ENCODE measurements around the gene RNFT2.

RNFT2 gene

GRCh38 chr12:116833474-116833873 is 95.4 kb downstream of the RNFT2 start:
- Mint-ChIP-seq H3K27ac (no peak overlapping the region), H3K9me3 (no peaks in the 10 kb centered on the region), H3K4me3 (no peak overlapping the region), H3K4me1 (peaks cover 5% of the 10 kb centered on the region), H3K27me3 (ENCODE audit: low read depth) (no peaks in the 10 kb centered on the region), H3K36me3 (ENCODE audit: low read depth) (peaks cover 18% of the 10 kb centered on the region)
- no peak for TF ChIP-seq CTCF (IDR thresholded peaks at IDR 0.05; ENCODE audit: unreplicated experiment in 3 of 3)

- Mint-ChIP-seq H3K9me3 (no peaks in the 10 kb centered on the region), H3K4me3 (no peak overlapping the region), H3K36me3 (ENCODE audit: low read depth) (peaks cover 21% of the 10 kb centered on the region), H3K27me3 (ENCODE audit: low read depth) (no peaks in the 10 kb centered on the region), H3K4me1 (peaks cover 5% of the 10 kb centered on the region), H3K27ac (no peak overlapping the region)
- no peak for TF ChIP-seq CTCF (IDR thresholded peaks at IDR 0.05; ENCODE audit: unreplicated experiment in 3 of 3)
Measured at GRCh38 chr12:116835484-116835883, 97.4 kb downstream of the RNFT2 start.

GRCh38 chr12:116837097-116837496 is 99.0 kb downstream of the RNFT2 start:
- TF ChIP-seq CTCF (IDR thresholded peaks at IDR 0.05; ENCODE audit: unreplicated experiment in 3 of 3): no peak
- no peaks in the 10 kb centered on the region for H3K9me3 Mint-ChIP-seq
- no peak overlapping the region for H3K4me3 Mint-ChIP-seq
- H3K4me1 Mint-ChIP-seq: peaks cover 5% of the 10 kb centered on the region
- H3K27ac Mint-ChIP-seq: no peak overlapping the region
- H3K27me3 Mint-ChIP-seq (ENCODE audit: low read depth): no peaks in the 10 kb centered on the region
- H3K36me3 Mint-ChIP-seq (ENCODE audit: low read depth): peaks cover 21% of the 10 kb centered on the region

- TF ChIP-seq CTCF (IDR thresholded peaks at IDR 0.05; ENCODE audit: unreplicated experiment in 3 of 3): no peak
- Mint-ChIP-seq H3K36me3 (ENCODE audit: low read depth) (peaks cover 21% of the 10 kb centered on the region), H3K27ac (no peak overlapping the region), H3K4me1 (peaks cover 5% of the 10 kb centered on the region), H3K27me3 (ENCODE audit: low read depth) (no peaks in the 10 kb centered on the region), H3K9me3 (no peaks in the 10 kb centered on the region), H3K4me3 (no peak overlapping the region)
Measured at GRCh38 chr12:116838365-116838764, 100.2 kb downstream of the RNFT2 start.

- Mint-ChIP-seq H3K4me3 (no peak overlapping the region), H3K4me1 (peaks cover 5% of the 10 kb centered on the region), H3K27ac (no peak overlapping the region)
Measured at GRCh38 chr12:116839287-116839830, 101.2 kb downstream of the RNFT2 start.

More at GRCh38 chr12:116839287-116839830, 101.2 kb downstream of the RNFT2 start:
- no peak for TF ChIP-seq CTCF (IDR thresholded peaks at IDR 0.05; ENCODE audit: unreplicated experiment in 3 of 3)
- Mint-ChIP-seq H3K36me3 (ENCODE audit: low read depth) (peaks cover 19% of the 10 kb centered on the region), H3K27me3 (ENCODE audit: low read depth) (no peaks in the 10 kb centered on the region), H3K9me3 (no peaks in the 10 kb centered on the region)
